AG04450 (cell line): ENCODE measurements around the gene TMCO6. TPM values are rescaled to one million over a fixed set of nuclear protein-coding genes. Genes with fewer than 3 reads are reported as not detected.

Experiments
- CTCF ChIA-PET: fragments of 300-600, 350-600 bp; formaldehyde crosslinking; extraction: SDS; loops from one replicate; lab custom pipeline; 2022; ENCODE audit warnings: antibody characterized with exemption, inconsistent platforms; lab: Charles Lee
- POLR2A ChIA-PET: fragments of 350-600 bp; formaldehyde crosslinking; extraction: SDS; loops from one replicate; lab custom pipeline; 2021; ENCODE audit warnings: antibody characterized with exemption, inconsistent platforms; lab: Yijun Ruan, JAX
- DNase-seq: peaks from one replicate; pipeline ENCODE4 v3.0.0-alpha.2; 2011; ENCODE audit warnings: low read depth, low spot score
- H3K27ac ChIP-seq: one replicate; pipeline ENCODE4 v1.5.1; 2012; ENCODE audit warnings: low read depth, low read length, control low read depth
- H3K27me3 ChIP-seq: one replicate; pipeline ENCODE4 v1.6.0; 2012; ENCODE audit warnings: low read length; ENCODE audit not compliant: control insufficient read depth, insufficient read depth
- H3K4me3 ChIP-seq: 2 replicates; pipeline ENCODE4 v1.5.1; 2011; ENCODE audit warnings: mild to moderate bottlenecking, low read depth, low read length, control low read depth
- H3K9me3 ChIP-seq: 2 replicates; pipeline ENCODE4 v1.5.1; 2012; ENCODE audit warnings: low read length; ENCODE audit not compliant: control insufficient read depth, insufficient read depth
- CTCF ChIP-seq: IDR thresholded peaks from 2 replicates; pipeline ENCODE4 v1.5.1; 2011; ENCODE audit warnings: low read depth, low read length, control low read depth, inconsistent platforms
- polyA plus RNA-seq: library from polyadenylated mRNA; depleted of rRNA; stranded (reverse); fragments of >200 nt; gene quantifications from 2 replicates; pipeline ENCODE4 v1.2.3, GENCODE V29; 2011

The TMCO6 gene
- polyA plus RNA-seq, 1 experiment, result 5.7 TPM

GRCh38 chr5:140603734-140604133, 35.5 kb upstream of the TMCO6 start:
- no peak for DNase-seq
- H3K27ac ChIP-seq, result no peak overlapping the region
- CTCF ChIA-PET, result interaction anchor here (1.3 kb wide), 1 partner anchor 31 kb away, joined by 3 read pairs; no protein-coding TSS in a partner anchor
- no peaks in the 10 kb centered on the region for H3K9me3 ChIP-seq
- no peak overlapping the region for H3K4me3 ChIP-seq
- no peak for TF ChIP-seq CTCF
- POLR2A ChIA-PET, result no interaction called here
- peaks cover 3% of the 10 kb centered on the region for H3K27me3 ChIP-seq

- TF ChIP-seq CTCF, result no peak
- H3K27me3 ChIP-seq, result peaks cover 4% of the 10 kb centered on the region
- no peak overlapping the region for H3K27ac ChIP-seq
- no peak for DNase-seq
- H3K4me3 ChIP-seq, result no peak overlapping the region
- POLR2A ChIA-PET, result interaction anchor here (0.7 kb wide), 1 partner anchor 156 kb away, joined by 3 read pairs; no protein-coding TSS in a partner anchor
- CTCF ChIA-PET, result interaction anchor here (1.1 kb wide), 1 partner anchor 29 kb away, joined by 3 read pairs; no protein-coding TSS in a partner anchor
- H3K9me3 ChIP-seq, result no peaks in the 10 kb centered on the region
These were observed 33.4 kb upstream of the TMCO6 start for GRCh38 chr5:140605879-140606278.

- CTCF ChIA-PET, result interaction anchor here (1.6 kb wide), 1 partner anchor 23 kb away, joined by 3 read pairs; no protein-coding TSS in a partner anchor
- POLR2A ChIA-PET, result no interaction called here
These were observed 32.2 kb upstream of the TMCO6 start for GRCh38 chr5:140607031-140607430.

GRCh38 chr5:140608722-140609121, 30.5 kb upstream of the TMCO6 start:
- no peak overlapping the region for H3K27ac ChIP-seq
- H3K4me3 ChIP-seq, result no peak overlapping the region
- ChIA-PET CTCF (interaction anchor here (1.0 kb wide), 1 partner anchor 26 kb away, joined by 3 read pairs; no protein-coding TSS in a partner anchor), POLR2A (no interaction called here)
- no peak for TF ChIP-seq CTCF
- H3K9me3 ChIP-seq, result no peaks in the 10 kb centered on the region
- peaks cover 5% of the 10 kb centered on the region for H3K27me3 ChIP-seq
- no peak for DNase-seq

More at GRCh38 chr5:140607031-140607430, 32.2 kb upstream of the TMCO6 start:
- no peak for TF ChIP-seq CTCF
- DNase-seq, result no peak
- peaks cover 5% of the 10 kb centered on the region for H3K27me3 ChIP-seq
- no peaks in the 10 kb centered on the region for H3K9me3 ChIP-seq
- no peak overlapping the region for H3K27ac ChIP-seq
- no peak overlapping the region for H3K4me3 ChIP-seq

GRCh38 chr5:140609126-140609525, 30.1 kb upstream of the TMCO6 start:
- peaks cover 5% of the 10 kb centered on the region for H3K27me3 ChIP-seq
- ChIA-PET CTCF (no interaction called here), POLR2A (no interaction called here)
- no peaks in the 10 kb centered on the region for H3K9me3 ChIP-seq
- H3K4me3 ChIP-seq, result no peak overlapping the region
- TF ChIP-seq CTCF, result no peak
- no peak for DNase-seq
- H3K27ac ChIP-seq, result no peak overlapping the region
